CD4-positive, alpha-beta T cell treated with Interleukin-4 for 1 hour (primary cell): ENCODE results near the gene WHRN.
A peak's percentile ranks its signal among the peaks of the same experiment; 100 is the strongest.

ENCODE experiments used
- DNase-seq, 2 donors: peaks; one replicate each; pipeline ENCODE4 v3.0.0-alpha.2; 2020 to 2022

WHRN gene

DNA sequence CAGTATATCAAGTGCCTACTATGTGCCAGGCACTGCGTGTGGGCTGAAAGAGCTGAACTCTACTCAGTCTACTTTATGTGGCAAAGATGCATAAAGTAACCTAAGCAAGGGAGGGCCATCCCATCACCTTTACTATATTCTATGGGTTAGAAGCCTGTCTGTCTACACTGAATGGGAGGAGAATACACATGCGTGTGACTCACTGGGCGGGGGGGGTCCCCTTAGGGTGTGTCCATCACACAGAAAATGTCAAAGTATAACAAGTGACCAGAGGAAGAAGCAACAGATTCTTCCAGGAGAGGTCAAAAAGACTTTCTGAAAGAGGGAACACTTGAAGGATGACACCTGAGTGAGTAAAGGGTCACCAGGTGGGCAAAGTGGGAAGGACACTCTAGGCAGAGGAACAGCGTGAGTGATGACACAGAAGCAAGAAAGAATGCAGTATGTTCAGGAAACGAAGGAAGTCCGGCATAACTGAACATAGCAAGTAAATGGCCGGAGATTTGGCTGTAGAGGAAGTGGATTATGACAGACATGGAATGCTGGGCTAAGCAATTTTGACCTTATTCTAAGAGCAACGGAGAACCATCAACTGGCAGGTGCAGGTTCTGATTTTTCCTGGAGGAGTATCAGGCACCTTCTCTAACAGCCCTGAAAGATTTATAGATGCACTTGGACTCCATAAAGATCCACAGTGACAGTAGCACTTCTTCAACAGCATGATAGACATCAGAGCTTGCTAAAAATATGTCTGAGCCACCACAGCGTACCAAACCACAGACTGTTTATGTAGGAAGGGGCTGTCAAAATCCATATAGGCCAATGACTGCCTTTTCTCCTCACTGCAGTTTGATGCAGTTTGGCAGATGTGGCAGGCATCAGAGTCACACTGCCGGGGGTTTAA is 8.0 kb upstream of the WHRN start:
- no peak for DNase-seq

GRCh38 chr9:114511978-114512874 is 7.0 kb upstream of the WHRN start:
- DNase-seq, result no peak

DNA sequence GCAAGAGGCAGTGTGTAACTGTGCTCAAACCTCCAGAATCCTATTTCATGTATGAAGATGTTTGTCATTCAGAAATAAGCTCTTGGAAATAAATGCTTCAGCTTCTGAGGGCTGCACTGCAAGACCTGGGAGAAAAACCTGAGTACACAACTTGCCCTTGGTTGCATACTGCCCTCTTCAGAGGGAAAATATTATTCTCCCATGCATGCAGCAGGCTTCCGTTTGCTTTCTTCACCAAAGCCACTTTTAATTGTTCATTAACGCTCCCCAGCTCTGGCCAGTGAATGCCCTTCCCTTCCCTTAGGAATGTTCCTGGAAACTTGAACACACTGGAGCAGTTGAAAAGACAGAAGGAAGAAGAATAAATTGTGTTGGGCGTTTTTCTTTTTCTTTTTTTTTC is 2.5 kb upstream of the WHRN start:
- peak; percentile 29 to 60 for DNase-seq

DNA sequence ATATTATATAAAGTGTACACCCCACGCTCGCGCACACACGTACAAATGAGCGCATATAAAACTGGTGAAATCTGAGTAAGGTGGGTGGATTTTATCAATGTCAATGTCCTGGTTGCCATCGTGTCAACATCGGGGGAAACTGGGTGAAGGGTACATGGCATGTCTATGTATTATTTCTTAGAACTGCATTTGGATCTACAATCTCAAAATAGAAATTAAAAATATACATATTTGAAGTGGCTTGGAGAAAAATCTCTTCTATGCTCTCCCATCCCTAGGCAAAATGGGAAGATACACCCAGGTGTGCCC is 763 bp upstream of the WHRN start:
- DNase-seq, result no peak

DNA sequence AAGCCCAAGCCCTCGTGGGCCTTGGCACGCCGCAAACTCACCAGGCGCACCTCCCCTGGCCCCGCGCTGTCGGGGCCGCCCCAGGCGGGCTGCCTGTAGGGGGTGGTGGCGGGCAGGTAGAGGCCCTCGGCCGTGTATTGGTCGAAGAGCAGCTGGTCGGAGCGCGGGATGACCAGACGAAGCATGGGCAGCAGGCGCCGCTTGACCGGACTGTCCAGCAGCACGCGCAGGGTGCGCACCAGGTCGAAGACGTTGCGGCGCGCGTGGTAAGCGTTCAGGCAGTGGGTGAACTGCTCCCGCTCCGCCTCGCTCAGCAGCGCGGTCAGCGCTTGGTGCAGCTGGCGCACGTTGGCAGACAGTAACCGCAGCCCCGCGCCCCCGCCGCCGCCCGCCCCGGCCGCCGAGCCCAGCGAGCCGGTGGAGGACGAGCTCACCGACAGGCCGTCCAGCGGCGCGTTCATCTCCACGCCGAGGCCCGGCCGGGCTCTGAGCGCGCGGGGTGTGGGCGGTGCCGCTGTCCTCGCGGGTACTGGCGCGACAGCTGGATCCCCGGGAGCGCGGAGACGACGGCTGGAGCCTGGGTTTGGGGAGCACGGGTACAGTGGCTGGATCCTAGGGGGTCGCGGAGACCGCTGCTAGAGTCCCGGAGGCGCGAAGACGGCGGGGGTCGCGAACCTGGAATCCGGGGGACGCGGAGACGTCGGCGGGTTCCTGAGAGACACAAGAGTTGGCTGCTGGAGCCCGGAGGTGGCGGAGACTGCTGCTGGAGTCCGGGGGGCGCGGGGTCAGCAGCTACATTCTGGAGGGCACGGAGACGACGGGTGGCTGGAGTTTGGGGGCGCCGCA is 709 bp downstream of the WHRN start:
- peak; percentile 39 to 48 for DNase-seq

- DNase-seq, result peak in 1 of 2 donors; percentile 47
Measured at GRCh38 chr9:114503522-114504340, 1.5 kb downstream of the WHRN start.

DNA sequence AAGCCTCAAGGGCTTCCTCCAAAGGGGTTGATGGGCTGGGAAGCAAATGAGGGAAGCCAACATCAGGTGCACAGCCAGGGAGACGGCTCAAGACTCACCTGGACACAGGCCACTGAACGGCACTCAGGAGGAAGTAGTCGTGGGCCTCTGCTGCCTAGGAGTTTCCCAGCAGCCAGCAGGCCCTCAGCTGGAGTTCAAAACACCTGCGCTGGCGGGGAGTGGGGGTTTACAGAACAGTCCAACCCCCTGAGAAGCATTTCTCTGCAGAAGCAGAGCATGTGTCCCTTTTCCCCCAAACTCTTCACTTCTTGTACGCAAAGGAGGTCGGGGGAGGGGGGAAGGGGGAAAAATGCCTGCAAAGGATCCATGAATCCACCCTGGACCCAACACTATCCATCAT is 2.3 kb downstream of the WHRN start:
- DNase-seq, result peak in 1 of 2 donors; percentile 19

DNA sequence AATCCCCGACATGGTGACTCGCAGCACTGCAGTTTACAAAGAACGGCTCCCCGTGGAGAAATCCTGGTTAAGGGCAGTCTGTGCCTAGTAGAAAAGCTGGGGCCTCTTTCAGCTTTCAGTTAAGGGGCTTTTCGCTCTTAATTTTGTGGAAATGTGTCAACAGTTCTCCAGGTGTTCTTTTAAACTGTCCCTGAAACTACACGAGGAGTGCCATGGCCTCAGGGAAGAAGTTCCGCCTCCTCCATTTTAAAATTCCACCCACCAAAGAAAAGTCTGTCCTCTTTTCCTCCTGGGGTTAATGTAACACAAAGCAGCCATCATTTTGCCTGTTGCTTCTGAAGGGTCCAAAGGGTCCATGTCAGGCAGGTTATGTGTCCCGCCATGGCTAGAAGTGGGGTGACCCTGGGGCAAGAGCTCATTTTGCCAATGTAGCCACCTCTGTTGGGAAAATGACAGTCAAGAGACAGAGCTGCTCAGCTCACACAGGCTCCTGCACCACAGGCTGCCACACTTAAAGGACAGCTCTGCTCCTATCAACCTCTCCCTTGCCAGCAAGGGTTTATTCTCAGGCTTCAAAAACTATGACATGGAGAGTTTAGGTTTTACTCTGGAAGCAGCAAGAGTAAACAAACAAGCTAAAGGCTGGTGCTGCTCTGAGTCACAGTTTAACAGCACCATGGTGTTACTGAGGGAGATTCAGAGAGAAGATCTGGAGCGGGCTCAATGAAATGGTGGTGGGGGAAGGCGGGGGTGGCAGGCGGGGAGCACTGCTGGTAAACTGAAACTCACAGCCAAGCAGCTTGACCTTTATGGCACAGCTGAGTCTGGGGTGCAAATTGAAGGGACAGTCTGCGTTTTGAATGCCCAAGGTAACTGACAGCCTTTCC is 3.2 kb downstream of the WHRN start:
- peak in 1 of 2 donors; percentile 25 for DNase-seq

GRCh38 chr9:114500697-114501292 is 4.5 kb downstream of the WHRN start:
- DNase-seq, result no peak

DNA sequence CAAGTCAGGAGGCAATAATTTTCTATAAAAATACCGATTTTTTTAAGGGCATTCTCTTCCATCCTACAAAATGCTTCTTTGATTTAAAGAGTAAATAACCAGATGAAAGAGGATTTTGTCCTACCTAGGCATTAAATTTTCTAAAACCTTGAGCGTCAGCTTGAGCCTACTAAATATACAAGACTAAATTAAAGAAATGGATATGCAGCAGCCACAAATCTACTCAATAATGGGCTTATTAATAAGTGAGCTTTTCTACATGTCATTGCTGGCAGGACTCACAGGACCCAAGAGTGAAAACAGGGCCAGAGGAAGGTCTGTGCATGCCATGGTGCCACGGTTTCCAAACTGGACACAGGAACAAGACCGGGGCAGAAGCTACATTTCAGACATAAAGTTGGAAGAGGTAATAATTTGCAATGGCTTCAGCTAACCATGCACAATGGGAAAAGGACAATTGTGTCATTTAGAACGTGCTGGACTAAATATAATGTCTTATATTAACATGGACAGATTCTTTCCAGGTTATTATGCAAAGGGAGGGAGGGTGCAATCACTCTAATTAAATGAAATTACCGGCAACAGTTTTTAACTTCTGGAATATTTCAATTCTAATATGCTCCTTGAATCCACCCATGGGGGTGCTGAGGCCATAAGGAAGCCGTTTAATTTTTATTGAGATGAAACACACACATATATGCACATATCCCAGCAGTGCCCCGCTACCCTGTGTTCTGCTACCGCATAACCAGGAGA is 5.2 kb downstream of the WHRN start:
- no peak for DNase-seq

- DNase-seq, result no peak
Measured at GRCh38 chr9:114499528-114499927, 5.7 kb downstream of the WHRN start.

- peak in 1 of 2 donors; percentile 19 for DNase-seq
Measured at GRCh38 chr9:114497727-114498382, 7.4 kb downstream of the WHRN start.

DNA sequence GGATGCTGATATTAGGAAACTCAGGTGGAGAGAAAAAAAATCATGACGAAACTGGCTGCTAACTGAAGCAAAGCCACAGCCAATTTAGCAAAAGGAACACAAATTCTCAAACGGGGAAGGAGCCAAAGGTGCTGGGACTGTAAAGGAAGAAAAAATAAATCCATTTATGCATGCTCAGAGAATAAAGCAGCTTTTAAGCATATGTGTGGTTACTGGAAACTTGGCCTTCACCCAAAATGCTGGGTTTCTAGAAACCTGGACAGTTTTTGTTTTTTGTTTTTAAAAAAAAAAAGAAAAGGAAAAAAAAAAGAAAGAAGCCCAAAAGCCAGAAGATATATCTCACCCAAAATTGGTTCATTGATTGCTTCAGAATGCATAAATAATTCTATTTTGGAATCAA is 8.0 kb downstream of the WHRN start:
- no peak for DNase-seq

DNA sequence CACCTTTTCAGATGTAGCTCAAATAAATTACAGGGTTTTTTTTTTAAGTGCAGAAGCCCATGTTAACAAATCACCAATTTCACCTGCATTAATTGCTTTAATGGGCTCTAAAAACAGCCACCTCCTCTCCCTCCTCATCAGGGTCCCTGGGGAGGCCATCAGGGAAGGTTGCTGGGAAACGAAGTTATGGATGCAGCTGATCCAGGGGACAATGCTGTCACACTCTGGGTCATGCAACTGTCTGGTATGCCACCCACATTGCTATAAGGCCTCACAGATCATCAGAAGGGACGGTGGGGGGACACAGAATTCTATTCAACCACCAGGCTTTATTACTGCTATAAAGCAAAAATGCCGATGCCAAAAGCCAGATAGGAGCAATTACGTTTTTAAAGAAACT is 9.3 kb downstream of the WHRN start:
- no peak for DNase-seq

DNA sequence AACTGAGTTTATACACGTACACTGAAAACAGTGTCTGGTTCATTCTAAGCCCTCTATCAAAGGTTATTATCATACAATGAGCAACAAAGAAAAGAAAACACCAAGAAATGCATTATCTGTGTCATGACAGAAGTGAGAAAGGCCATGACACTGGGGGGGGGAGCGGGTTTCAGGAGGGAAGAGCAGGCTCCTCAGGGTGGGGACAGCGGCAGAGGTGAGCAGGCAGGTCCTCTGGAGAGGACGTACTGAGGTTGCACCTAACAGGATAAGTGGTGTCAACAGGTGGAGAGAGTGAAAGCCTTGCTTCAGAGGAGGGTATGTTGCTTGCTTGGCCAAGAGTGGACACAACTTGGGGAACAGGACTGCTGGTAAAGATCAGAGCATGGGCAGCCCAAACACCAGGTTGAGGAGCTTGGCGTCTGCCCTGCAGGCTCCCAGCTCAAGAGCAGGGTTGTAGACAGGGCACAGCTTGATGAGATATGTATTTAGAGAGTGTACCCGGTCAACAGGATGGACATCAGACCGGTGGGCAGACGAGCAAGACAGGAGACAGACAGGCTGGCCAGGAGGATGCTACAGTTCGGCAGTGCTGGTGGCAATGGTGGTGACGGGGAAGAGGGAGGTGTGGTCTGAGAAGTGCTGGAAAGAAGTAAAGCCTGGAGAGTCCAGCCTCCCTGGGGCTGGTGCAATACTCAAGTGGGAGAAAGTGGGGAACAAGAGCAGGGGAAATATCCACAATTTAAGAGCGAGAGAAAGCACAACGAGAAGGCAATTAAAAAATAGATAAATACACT is 10.3 kb downstream of the WHRN start:
- DNase-seq, result no peak

GRCh38 chr9:114493521-114494184 is 11.6 kb downstream of the WHRN start:
- no peak for DNase-seq

- DNase-seq, result no peak
Measured at GRCh38 chr9:114492991-114493390, 12.3 kb downstream of the WHRN start.
